ENCODE measurements around the gene PGGHG. TPM values are rescaled to one million over a fixed set of nuclear protein-coding genes. Genes with fewer than 3 reads are reported as not detected.

Gene PGGHG
- total RNA-seq, 4 donors from 2014 or later = 3.8 to 26.9 (median 12.5) TPM

DNA sequence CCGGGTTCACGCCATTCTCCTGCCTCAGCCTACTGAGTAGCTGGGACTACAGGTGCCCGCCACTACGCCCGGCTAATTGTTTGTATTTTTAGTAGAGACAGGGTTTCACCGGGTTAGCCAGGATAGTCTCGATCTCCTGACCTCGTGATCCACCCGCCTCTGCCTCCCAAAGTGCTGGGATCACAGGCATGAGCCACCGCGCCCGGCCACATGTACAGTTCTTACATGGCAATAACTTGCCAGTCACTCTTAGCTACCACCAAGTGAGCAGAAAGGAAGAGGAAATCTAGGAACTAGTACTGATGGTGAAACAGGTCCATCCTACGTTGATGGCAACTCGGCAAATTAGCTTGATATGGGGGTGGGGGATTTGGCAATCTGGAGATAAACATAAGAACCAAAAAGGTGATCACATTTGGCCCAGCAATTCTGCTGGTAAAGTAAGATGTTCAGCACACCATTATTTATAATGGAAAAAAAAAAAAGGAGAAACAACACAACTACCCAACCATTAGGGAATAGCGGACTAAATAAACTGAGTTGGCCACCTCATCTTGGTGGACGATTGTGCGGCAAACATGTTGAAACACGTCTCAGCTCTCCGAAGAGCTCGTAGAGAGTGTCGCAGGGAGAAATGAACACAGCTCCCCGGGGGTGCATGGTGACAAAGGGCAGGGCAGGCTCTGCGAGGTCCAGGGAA lies 5.4 kb upstream of the PGGHG start:
- TF ChIP-seq, protein P1, sequence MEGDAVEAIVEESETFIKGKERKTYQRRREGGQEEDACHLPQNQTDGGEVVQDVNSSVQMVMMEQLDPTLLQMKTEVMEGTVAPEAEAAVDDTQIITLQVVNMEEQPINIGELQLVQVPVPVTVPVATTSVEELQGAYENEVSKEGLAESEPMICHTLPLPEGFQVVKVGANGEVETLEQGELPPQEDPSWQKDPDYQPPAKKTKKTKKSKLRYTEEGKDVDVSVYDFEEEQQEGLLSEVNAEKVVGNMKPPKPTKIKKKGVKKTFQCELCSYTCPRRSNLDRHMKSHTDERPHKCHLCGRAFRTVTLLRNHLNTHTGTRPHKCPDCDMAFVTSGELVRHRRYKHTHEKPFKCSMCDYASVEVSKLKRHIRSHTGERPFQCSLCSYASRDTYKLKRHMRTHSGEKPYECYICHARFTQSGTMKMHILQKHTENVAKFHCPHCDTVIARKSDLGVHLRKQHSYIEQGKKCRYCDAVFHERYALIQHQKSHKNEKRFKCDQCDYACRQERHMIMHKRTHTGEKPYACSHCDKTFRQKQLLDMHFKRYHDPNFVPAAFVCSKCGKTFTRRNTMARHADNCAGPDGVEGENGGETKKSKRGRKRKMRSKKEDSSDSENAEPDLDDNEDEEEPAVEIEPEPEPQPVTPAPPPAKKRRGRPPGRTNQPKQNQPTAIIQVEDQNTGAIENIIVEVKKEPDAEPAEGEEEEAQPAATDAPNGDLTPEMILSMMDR (IDR thresholded peaks at IDR 0.05; ENCODE audit: low read depth) = no peak

DNA sequence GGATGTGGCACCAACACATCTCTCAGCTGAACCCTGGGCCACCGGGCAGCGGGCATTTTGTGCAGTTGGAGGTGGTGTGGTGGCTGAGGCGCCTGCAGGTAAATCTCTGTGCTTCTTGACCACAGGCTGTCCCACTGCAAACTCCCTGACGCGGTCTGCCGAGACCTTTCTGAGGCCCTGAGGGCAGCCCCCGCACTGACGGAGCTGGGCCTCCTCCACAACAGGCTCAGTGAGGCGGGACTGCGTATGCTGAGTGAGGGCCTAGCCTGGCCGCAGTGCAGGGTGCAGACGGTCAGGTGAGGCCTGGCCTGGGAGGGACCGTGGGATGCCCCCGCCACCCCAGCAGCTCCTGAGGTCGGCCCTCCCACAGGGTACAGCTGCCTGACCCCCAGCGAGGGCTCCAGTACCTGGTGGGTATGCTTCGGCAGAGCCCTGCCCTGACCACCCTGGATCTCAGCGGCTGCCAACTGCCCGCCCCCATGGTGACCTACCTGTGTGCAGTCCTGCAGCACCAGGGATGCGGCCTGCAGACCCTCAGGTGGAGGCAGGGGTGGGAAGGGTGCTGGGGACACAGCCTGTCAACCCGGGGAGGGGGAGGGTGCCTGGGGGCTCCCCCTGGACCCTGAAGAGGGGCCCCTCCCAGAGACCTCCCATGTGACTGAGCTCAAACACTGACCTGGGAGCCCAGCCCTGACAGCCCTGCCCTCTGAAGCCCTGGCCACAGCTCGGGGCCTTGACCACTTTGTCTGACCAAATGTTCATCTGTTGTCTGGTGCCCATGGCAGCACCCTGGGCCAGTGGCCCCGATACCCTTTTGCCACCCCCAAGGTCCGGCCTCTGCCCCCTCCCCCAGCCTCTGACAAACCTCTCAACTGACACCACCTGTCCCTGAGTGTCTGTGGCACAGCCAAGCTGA lies 4.6 kb upstream of the PGGHG start:
- TF ChIP-seq, protein P1 (IDR thresholded peaks at IDR 0.05; ENCODE audit: low read depth) = no peak

DNA sequence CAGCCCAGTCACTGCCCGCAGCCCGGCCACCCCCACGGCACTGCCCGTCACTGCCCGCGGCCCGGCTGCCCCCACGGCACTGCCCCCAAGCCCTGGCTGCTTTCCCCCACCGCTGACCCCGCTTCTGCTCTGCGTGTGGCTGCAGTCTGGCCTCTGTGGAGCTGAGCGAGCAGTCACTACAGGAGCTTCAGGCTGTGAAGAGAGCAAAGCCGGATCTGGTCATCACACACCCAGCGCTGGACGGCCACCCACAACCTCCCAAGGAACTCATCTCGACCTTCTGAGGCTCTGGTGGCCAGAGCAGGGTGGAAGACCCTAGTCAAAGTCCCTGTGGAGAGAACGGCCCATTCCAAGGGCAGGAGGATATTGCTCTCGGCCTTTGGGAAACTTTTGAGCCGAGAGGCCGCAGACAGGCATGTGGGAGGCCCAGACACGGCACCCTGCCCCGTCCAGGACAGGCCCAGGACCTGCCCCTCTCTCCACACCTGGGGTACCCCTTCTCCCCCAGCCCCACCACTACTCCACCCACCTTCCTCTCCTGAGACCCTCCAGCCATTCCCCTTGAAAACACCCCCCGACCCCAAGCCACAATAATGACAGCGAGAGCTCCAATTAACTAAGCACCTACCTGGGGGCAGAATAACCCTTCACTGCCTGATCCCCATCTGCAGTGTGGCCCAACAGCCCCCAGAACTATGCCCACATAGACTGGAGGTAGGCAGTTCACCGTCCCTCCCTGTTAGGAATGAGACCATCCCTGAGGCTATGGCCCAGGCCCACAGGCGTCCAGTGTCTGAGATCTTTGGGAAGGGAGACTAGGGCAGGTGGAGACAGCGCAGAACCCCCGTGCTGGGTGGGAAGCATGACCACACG lies 3.7 kb upstream of the PGGHG start:
- TF ChIP-seq, protein P1 (IDR thresholded peaks at IDR 0.05; ENCODE audit: low read depth) = no peak

DNA sequence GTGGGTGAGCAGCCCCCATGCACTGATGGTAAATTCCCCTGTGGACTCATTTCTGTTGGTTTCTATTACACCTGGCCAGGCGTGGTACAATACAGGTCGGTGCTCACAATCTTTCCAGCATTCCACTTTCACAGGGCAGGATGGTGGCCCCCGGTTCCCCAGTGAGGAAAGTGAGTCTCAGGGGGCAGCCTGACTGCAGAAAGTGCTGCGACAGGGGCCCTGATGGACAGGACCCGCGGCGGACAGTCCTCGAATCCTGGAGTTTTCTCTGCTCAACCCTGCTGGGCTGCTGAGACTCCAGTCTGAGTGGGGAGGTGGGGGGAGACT lies 3.1 kb upstream of the PGGHG start:
- TF ChIP-seq, protein P1 (IDR thresholded peaks at IDR 0.05; ENCODE audit: low read depth) = no peak

DNA sequence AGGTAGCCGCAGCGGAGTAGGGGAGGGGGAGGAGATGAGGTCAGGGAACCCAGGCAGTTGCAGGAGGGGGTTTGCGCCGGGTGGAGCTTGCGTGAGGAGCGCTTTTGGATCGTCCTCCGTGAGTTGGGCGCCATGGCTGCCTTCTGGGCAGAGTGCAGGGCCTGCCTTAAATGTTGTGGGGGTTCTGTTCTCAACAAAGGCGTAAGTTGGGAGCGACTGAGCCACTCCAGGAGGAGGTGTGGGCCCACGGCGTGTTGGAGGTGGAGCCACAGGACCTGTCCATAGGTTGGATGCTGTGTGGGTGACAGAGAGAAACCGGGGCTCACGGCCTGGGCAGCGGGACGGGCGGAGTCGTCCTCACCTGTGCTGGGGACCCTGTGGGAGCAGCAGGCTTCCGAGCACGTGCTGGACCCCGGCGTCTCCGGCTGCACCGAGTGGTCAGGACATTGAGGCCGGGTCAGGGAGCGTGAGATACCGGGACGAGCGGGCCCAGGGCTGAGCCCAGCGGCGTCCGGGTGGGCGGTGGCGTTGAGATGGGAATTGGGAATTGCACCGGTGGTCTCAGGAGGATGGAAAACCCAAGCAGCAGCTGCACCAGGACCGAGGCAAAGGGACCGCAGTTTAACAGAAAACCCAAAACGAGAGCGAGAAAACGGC lies 977 bp upstream of the PGGHG start:
- TF ChIP-seq, protein P1 (IDR thresholded peaks at IDR 0.05; ENCODE audit: low read depth) = no peak

DNA sequence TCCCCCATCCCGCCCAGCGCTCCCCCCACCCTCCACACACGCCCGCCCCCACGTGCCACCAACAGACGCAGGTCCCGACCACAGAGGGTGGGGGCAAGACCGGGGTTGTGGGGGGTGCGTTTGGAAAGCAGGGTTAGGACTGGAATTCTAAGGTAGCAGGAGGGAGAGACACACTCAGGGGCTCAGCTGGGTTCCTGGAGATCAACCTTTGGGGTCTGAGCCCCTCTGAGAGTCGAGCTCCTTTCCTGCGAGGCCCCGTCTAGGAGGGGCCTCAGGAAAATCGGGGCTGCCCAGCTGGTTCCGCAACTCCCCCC lies 429 bp downstream of the PGGHG start:
- TF ChIP-seq, protein P1 (IDR thresholded peaks at IDR 0.05; ENCODE audit: low read depth) = no peak
